Hippocampal formation (tissue), 2 donors: ENCODE measurements around the gene SSH2.
A peak's percentile ranks its signal among the peaks of the same experiment; 100 is the strongest.
"Not testable (repeated sequence)": the region's sequence is repeated elsewhere in the genome, so short reads cannot be mapped to it uniquely, and the experiment has no call there.

Source experiments
- DNase-seq, 2 donors: peaks; one replicate each; lab custom pipeline; 2025; lab: John Stamatoyannopoulos, UW

Gene SSH2

DNA sequence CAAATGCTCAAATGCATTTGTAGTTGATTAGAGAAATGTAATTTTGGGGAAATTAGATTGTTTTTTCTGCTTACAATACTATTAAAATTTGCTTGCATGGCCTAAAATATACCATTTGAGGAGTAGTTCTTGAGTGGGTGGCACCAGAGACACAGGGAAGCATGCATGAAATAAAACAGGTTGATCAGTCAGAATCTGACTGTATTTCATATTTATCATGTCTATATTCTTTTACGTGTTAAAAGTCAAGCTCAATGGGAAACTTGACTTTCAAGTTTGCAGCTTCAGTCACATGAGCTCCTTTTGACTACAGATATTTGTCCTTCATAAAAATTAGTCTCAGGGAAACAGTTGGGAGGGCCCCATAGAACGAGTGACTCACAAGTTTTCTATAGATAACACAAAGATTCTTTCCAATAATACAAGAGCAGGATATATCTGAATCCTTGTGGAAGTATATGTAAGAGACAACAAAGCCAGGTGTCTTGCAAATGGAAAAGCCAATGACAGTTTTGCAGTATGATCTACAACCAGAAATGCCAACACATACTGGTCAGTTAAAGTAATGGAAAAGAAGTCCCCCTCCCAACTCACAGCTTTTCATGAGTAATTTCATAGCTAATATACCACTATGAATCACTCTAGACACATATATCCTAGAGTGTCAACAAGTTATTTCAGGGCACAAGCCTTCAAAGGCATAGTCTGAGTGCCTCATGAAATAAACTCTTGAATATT lies 265.1 kb downstream of the SSH2 start:
- DNase-seq = no peak

GRCh38 chr17:29663155-29663554 lies 266.9 kb downstream of the SSH2 start:
- DNase-seq = no peak

DNA sequence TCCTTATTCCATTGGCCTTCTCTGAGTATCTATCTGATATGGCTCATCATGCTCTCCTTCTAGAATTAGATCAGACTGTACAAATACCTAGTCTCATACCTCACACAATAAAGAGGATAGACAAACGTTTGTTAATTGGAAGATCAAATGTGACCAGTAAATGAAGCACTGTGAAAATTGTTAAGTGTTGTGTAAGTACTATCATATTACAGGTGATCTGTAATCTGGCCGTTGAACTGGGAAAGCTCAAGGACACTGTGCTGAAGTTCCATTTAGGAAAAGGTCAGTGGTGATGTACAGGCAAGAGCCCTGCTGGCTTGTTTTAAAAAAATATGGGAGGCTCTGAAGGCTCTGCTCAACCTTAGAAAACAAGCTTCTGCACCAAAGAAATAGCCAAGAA lies 268.8 kb downstream of the SSH2 start:
- no peak for DNase-seq

DNA sequence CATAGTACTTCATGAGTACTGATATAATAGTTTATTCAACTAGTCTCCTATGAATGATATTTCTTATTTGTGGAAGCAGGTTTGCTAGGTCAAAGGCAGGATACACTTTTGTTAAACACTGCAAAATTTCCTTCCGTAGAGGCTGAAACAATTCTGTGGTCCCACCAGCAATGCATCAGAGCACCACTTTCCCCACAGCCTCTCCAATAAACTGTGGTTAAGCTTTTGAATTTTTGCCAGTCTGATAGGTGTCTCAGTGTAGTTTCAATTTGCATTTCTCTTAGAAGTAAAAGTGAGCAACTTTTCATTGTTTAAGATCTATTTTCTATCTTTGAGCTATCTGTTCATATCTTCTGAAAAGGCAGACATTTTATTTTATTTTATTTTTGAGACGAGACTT lies 270.9 kb downstream of the SSH2 start:
- no peak for DNase-seq

GRCh38 chr17:29655323-29655722 lies 274.7 kb downstream of the SSH2 start:
- no peak for DNase-seq

DNA sequence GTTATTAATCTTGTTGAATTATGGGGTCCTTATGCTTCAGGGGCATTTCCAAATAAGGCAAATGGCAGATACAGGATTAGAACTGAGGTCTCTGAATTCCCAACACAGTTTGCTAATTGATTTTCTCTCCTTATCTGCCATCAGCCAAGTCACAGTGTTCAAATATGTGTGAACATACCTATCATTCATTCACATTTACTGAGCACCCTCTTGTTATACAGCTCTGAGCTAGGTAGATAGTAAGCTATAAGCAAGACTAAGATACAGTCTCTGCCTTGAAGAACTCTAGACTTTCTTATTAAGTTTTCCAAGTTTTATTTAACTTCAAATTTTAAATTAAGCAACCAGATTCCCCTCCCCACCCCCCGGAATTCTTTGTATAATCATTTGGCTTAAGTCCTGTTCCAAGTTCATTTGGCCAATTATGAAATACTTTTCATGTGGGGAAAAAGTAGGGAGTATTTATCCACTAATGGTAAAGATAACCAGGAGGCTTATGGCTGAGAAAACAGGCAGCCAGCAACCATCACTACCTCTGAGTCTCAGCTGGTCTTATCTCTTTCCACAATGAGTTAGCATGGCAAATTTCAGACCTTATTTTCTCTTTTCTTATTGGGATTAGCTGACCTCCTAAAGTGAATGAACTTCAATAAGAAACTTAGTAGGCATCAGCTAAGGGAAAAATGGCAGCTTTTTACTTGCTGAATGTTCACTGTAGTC lies 275.9 kb downstream of the SSH2 start:
- DNase-seq = no peak

- DNase-seq = no peak
Measured at GRCh38 chr17:29652976-29653375, 277.1 kb downstream of the SSH2 start.

DNA sequence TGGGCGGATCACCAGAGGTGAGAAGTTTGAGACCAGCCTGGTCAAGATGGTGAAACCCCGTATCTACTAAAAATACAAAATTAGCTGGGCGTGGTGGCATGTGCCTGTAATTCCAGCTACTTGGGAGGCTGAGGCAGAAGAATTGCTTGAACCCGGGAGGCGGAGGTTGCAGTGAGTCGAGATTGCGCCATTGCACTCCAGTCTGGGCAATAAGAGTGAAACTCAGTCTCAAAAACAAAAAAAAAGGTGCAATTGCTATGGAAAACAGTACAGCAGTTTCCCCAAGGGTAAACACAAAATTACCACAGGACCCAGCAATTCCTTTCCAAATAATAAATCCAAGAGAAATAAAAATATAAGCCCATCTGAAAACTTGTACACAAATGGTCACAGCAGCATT lies 278.1 kb downstream of the SSH2 start:
- DNase-seq = not testable (repeated sequence)

DNA sequence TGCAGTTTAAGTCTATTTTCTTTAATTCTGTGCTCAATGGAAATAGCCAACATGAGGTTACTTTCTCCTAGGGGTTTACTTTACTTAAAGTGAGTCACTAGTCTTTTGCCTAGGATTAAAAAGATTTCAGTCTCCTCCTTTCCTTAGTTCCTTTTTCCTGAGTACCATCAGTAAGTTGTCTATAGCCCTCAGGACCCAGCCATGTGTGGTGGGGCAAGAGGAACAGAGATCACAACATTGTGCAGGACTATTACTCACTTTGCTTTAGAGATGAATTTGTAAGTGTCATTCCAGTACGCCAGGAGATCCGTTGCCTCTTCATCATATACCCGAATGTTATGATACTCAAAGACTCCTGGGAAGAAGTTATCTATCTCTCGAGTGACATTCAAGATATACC lies 279.6 kb downstream of the SSH2 start:
- no peak for DNase-seq

GRCh38 chr17:29649359-29649758 lies 280.7 kb downstream of the SSH2 start:
- no peak for DNase-seq

DNA sequence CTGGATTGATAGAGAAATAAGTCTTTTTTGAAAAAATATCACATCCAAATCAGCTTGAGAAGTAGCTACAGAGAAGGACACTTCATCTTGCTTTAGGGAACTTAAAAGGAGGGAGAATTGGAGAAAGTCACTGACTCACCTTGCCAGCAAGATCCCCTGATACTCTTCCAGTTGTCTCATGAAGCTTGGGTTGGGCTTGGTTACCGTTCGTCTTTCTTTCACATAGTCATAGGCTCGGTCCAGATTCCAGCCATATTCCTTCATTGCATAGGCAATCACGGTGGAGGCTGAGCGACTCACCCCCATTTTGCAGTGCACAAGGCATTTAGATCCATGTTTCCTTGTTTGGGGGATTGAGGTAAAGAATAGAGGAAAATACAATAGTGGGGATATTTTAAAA lies 282.0 kb downstream of the SSH2 start:
- no peak for DNase-seq

DNA sequence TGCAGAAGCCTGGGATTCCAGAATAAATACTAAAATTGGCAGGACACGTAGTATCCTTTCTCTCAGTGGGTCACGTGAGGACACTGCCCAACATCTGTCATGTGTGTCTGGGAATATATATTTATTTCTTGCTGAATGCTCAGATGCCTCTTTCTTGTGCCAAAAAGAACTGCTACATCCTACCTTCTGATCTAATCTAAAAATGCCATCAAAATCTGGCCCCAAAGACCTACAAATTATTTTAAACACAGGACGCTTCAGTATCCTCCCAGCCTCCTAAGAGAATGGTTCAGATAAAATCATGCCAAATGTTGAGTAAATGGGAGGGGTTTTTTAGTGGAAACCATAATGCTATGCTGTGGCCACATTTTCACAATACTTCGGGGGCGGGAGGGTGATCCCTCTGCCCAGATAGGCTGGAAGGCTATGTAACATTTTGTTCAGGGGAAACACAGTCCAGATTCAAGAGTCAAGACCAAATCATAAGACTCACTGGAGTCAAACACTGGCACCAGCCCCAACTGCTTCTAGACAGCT lies 284.4 kb downstream of the SSH2 start:
- peak in 1 of 2 donors; percentile 38 for DNase-seq

DNA sequence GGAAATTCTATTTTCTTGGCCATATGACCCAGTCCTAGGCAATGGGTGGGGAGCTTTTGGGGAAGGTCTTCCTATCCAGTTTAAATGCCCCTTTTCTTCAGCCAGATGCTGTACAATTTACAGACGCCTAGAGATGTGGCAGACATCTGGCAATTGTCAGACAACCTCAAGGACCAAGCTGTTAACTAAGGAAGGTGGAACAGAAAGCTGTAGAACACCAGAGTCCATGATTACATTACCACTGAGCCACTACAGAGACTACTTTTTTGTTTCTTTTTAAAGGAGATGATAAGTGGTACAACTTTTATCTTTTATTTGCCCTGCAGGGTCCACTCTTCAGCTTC lies 286.2 kb downstream of the SSH2 start:
- no peak for DNase-seq

DNA sequence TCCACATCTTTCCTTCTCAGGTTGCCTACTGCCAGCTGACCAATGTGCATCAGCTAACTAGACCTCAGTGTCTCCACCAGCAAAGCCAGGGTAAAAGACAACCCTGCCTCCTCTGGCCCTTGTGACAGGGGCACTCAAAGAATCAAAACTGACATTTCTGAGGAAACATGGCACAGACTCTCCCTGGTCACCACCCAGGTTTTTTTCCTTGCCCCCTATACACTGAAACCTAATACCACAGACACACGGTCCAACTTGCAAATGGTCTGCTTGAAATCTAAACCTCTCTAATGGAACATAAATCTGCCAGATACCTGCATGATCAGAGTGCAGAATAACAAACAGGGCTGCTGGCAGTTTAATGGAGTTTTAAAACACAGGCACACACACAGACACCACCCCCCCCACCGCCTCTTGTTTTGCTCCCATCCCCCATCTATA lies 287.8 kb downstream of the SSH2 start:
- no peak for DNase-seq

DNA sequence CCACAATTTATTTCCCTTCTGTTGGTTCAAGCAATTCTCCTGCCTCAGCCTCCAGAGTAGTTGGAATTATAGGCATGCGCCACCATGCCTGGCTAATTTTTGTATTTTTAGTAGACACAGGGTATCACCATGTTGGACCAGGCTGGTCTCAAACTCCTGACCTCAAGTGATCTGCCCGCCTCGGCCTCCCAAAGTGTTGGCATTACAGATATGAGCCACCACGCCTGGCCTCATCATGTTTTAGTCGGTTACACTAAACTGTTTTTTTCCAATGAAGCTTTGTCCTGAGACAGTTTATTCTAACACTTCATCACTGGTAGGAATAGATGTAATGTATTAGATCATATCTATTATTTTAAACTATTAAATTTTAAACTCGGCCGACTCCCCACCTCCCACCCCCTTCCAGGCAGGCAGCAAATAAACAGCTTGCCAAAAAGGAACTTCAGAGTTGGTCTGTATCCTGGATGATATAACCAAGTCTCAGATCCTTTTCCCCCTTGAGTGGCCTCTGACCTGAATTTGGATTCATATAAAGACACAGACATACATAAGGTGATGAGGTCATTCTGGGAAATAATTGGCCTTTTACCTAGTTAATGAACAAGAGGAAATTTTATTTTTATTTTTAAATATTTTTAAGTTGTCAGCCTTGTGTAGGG lies 288.9 kb downstream of the SSH2 start:
- DNase-seq = no peak

DNA sequence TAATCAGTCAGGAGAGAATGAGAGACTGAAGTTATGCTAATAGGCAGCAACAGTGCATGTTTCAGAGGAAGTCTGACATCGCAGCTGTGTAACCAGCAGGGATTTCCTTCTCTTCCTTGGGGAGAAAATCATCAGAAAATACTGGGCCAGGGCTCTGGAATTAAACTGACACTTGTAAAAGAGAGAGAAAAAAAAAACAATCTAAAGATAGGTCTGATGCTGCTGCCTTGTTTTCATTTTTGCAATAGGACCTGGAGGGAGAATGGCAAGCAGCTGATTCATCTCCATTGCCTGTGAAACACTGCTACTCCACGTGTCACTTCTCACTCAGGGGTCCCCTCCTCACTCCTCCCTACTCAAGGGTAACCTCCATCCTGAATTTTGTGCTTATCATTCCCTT lies 289.6 kb downstream of the SSH2 start:
- peak in 1 of 2 donors; percentile 14 for DNase-seq

DNA sequence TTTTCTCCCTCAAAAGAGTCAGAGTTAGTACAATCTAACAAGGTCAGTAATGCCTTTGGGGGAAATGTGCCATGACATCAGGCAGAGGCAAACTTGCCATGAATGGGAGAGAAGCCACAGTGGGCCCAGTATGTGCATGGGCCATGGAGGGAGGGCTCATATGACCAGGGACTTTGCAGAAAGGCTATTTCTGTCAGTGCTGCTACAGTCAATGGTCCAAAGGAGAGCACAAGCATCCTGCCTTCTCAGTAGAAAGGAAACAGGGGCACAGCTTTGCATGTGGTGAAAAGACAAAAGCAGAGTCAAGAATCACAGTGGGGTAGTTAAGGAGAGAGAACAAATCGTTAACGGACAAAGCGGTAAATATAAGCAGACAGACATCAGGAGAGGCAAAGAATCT lies 296.1 kb downstream of the SSH2 start:
- no peak for DNase-seq

DNA sequence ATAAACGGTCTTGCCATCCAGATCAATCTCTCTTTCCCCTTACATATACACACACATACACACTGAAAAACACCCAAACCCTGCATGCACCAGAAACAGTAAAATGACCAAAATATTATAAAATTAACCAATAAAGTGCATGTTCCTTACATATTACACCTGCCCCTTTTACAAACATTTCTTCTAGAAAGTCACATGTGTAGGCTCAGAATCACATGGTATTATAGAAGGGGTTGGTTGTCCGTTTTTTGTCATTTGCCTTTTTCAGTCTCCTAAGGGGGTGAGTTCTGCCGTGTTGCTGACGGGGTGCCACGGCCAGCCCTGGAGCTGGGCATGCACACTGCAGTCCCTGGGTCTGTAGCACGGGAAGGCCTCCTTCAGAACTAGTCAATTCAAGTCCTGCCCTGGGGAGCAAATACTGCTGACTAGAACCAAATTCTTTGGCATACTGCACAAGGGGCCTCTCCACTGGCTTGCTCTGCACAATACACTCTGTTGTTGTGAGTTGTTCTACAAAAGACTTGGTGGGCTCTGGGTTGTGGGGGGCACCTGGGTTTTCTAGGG lies 299.3 kb downstream of the SSH2 start:
- no peak for DNase-seq

DNA sequence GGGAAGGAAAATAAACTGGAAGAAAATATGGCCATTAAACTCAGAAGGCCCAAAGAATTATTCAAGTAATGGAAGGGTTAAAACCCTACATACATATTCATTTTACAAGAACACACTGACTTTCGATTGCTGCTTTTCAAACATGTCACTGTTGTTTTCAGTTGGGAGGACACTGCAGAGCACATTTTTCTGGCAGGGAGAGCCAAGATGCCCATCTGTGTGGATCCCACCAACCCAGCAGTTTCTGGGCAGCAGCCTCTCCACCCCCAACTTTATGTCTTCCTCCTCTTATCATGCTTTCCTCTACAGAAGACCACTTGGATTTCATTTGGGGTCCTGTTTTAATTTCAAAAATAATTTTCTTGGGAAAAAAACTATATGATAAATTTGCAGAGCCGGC lies 300.2 kb downstream of the SSH2 start:
- no peak for DNase-seq

DNA sequence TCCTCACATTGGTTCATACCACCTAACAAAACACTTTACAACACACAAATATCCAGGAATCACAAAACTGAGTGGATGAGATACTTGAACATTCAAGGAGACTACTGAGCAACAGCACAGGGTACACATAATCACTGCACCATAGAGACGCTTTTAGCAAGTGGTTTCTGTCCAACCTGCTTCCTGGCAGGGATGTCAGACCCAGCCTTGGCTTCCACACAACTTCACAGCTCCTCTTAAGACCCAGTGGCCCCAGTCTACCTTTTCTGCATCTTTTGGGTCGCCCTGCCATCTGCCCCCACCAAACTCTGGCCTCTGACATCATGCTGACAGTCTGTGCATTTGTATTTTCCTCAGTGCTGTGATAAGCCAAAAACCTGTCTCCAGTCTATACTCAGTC lies 301.4 kb downstream of the SSH2 start:
- no peak for DNase-seq

GRCh38 chr17:29627951-29628350 lies 302.1 kb downstream of the SSH2 start:
- DNase-seq = no peak

DNA sequence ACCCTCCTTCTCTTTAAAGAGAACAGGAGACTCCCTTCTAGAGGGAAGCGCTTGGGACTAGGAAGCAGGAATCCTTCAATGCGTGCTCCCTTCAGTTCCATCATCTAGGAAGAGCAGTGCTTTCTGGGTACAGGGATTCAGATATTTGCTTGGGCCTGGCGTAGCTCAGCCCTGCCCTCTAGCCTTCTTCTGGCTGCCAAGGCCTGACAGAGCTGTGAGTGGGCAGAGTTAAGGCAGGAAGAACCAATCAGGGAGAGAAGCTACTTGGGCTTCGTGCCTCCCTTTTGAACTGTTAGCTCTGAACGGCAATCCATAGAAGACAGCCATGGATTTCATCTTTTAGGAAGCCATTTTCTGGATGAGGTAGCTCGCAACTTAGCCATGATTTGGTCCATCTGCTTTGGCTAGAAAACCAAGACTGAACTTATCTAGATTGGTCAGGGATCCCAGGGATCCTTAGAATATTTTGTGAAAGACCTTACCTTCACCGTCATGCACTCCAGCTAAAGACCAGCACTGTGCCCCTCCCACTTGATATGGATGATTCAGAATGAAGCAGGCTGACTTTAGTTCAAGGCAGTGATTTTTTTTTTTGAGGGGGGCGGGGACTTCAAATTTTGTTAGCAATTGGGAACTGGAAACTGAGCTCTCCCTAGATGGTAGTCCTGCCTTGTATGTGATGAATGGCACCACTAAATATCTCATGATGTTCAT lies 304.8 kb downstream of the SSH2 start:
- DNase-seq = peak; percentile 55 to 81
